Measurements from ENCODE around the gene SH3GLB2.
"Not testable (repeated sequence)": the region's sequence is repeated elsewhere in the genome, so short reads cannot be mapped to it uniquely, and the experiment has no call there.

Gene SH3GLB2

GRCh38 chr9:128992995-128993394 lies 35.1 kb downstream of the SH3GLB2 start:
- DNase-seq = no peak

GRCh38 chr9:128987805-128988204 lies 40.3 kb downstream of the SH3GLB2 start:
- DNase-seq = no peak

- no peak for DNase-seq
Observed at GRCh38 chr9:128986671-128987070, 41.5 kb downstream of the SH3GLB2 start.

GRCh38 chr9:128983536-128983935 lies 44.6 kb downstream of the SH3GLB2 start:
- no peak for DNase-seq

GRCh38 chr9:128979111-128979510 lies 49.0 kb downstream of the SH3GLB2 start:
- no peak for DNase-seq

GRCh38 chr9:128972956-128973355 lies 55.2 kb downstream of the SH3GLB2 start:
- DNase-seq = no peak

GRCh38 chr9:128969491-128969890 lies 58.6 kb downstream of the SH3GLB2 start:
- DNase-seq = no peak

GRCh38 chr9:128961403-128961802 lies 66.7 kb downstream of the SH3GLB2 start:
- DNase-seq = not testable (repeated sequence)

Data from MV-4-11 (cell line).